Putamen (tissue), 1 donor: ENCODE measurements around the gene INPP5A.

ENCODE experiments used
- DNase-seq: peaks from one replicate; pipeline ENCODE4 v3.0.0-alpha.2; 2016; ENCODE audit warnings: low spot score

The INPP5A gene

GRCh38 chr10:132615341-132616169 lies 78.0 kb downstream of the INPP5A start:
- DNase-seq, result no peak

GRCh38 chr10:132616170-132616995 lies 78.8 kb downstream of the INPP5A start:
- no peak for DNase-seq

- no peak for DNase-seq
Observed at GRCh38 chr10:132616996-132617736, 79.6 kb downstream of the INPP5A start.

- no peak for DNase-seq
Observed at GRCh38 chr10:132617737-132618052, 80.1 kb downstream of the INPP5A start.

GRCh38 chr10:132618158-132618919 lies 80.8 kb downstream of the INPP5A start:
- no peak for DNase-seq

- no peak for DNase-seq
Observed at GRCh38 chr10:132619927-132620326, 82.3 kb downstream of the INPP5A start.

GRCh38 chr10:132624061-132624846 lies 86.7 kb downstream of the INPP5A start:
- DNase-seq, result no peak

- no peak for DNase-seq
Observed at GRCh38 chr10:132624847-132625471, 87.4 kb downstream of the INPP5A start.

- no peak for DNase-seq
Observed at GRCh38 chr10:132626019-132626760, 88.6 kb downstream of the INPP5A start.

GRCh38 chr10:132626761-132627665 lies 89.4 kb downstream of the INPP5A start:
- DNase-seq, result no peak

GRCh38 chr10:132627666-132628531 lies 90.3 kb downstream of the INPP5A start:
- DNase-seq, result no peak

- no peak for DNase-seq
Observed at GRCh38 chr10:132628966-132629900, 91.6 kb downstream of the INPP5A start.

- no peak for DNase-seq
Observed at GRCh38 chr10:132630156-132630555, 92.6 kb downstream of the INPP5A start.

GRCh38 chr10:132630666-132631337 lies 93.2 kb downstream of the INPP5A start:
- no peak for DNase-seq

GRCh38 chr10:132631338-132631735 lies 93.8 kb downstream of the INPP5A start:
- no peak for DNase-seq

- DNase-seq, result no peak
Observed at GRCh38 chr10:132632091-132632561, 94.5 kb downstream of the INPP5A start.
